ENCODE data around the gene PFN1. TPM values are rescaled to one million over a fixed set of nuclear protein-coding genes. Genes with fewer than 3 reads are reported as not detected.
A peak's percentile ranks its signal among the peaks of the same experiment; 100 is the strongest.

PFN1 gene
- 2,067 TPM for polyA plus RNA-seq (2013, experiment 1 of 2)
- polyA plus RNA-seq (2013, experiment 2 of 2): 2,097 TPM

DNA sequence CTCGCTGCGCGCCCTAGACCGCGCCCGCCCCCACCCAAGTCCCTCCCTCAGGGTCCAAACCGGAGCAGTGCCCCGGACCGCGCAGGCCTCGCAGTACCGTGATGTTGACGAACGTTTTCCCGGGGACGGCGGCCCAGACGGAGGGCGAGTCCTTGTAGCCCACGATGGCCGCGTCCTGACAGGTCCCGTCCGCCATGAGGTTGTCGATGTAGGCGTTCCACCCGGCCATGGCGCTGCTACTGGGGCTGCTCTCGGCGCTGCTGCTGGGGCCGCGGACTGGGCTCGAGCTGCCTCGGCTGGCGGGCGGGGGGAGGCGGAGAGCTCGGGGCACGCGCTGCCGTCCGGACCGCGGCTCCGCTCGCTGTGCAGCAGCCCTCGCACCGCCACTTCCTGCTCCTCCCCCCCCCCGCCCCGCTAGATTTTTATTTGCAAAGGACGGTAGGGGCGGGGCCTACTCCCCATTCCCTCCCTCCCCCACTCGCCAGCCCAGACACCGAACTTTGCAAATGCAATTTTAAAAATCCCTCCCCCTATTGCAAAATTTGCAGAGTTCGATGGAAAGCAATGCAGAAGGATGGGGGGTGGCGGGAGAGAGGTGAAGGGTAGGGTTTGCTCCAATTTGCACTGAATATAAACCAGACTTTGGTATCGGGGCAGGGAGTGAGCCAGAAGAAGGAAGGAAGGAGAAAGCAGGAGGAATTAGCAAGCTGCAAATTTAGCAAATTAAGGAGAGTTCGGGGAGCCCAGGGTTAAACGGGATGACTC lies at the start of gene PFN1:
Gene PFN1 (minus strand): TSS at position 365 of the 765 bp plus-strand sequence. CDS start 136 bp downstream, at position 229.
- peak; percentile 95 for DNase-seq
- Histone ChIP-seq H3K18ac (ENCODE audit: low read length) (peak within 1 kb of the TSS; percentile 99), H2BK15ac (replicated peaks; ENCODE audit: low read depth) (no peak within 1 kb of the TSS), H2BK5ac (ENCODE audit: low read length) (peak within 1 kb of the TSS; percentile 97), H3K27ac (ENCODE audit: low read depth, low read length) (peak within 1 kb of the TSS; percentile 100), H3K23ac (ENCODE audit: low read length) (peak within 1 kb of the TSS; percentile 99), H3K79me2 (ENCODE audit: control insufficient read depth, insufficient read depth, low read length) (peaks cover 38% of the 10 kb centered on the region), H4K8ac (ENCODE audit: low read depth, low read length) (peak within 1 kb of the TSS; percentile 95), H3K9ac (ENCODE audit: low read length) (peak within 1 kb of the TSS; percentile 100), H3K4me3 (ENCODE audit: low read length) (peak within 1 kb of the TSS; percentile 98), H3K56ac (ENCODE audit: low read length) (peak within 1 kb of the TSS; percentile 100), H3K27me3 (ENCODE audit: insufficient read depth, low read length, poor library complexity) (no peaks in the 10 kb centered on the region), H4K5ac (ENCODE audit: low read length) (peak within 1 kb of the TSS; percentile 94), H3K4me1 (ENCODE audit: control insufficient read depth, low read depth, low read length) (peaks cover 15% of the 10 kb centered on the region), H2BK120ac (ENCODE audit: low read depth, low read length) (peak within 1 kb of the TSS; percentile 55), H3K4me2 (ENCODE audit: low read length) (peak within 1 kb of the TSS; percentile 75), H3K79me1 (ENCODE audit: low read length) (peaks cover 11% of the 10 kb centered on the region), H3K36me3 (ENCODE audit: control insufficient read depth, insufficient read depth, low read length) (peaks cover 15% of the 10 kb centered on the region), H3K4ac (ENCODE audit: low read depth, low read length) (peak within 1 kb of the TSS; percentile 100), H2AK5ac (ENCODE audit: low read length) (peak within 1 kb of the TSS; percentile 98)
- no CpG with 5 or more reads among the region's 59 CpGs for WGBS (ENCODE audit: extremely low coverage, insufficient coverage, low lambda C conversion rate)

DNA sequence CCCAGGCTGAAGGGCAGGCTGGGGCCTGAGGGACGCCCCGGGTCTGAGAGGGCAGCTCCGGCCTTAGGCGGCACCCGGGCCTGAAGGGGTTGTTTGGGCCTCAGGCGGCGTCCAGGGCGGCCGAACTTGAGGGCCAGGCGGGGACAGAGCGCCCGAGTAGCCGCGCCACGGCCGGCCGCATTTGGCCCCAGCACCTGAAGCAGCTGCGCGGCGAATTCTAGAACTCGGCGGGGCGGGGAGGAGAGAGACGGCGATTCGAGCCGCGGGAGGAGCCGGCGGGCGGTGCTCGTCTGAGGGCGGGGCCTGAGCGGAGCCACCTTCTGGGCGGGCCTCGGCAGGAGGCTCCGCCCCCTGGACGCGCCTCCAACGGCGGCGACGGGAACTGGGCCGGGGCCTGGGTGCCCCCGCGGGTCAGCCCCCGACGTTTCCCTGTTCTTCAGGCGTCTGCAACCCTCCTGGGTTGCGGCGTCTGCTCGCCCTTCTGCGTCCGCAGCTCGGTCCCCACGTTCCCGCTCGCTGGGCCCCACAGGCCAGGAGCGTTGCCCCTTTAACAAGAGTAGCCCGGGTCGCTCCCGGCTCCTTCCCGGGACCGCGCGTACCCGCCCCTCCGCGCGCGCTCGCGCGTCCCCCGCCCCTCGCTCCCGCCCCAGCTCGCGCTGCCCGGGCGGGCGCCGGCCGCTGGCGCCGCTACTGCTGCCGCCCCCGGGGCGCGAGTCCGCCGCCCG lies 49.1 kb upstream of the PFN1 start, which contains the start of the genes INCA1 and KIF1C:
Gene INCA1 (minus strand): TSS at position 221 of the 725 bp plus-strand sequence. CDS start 3,085 bp downstream, outside the sequence.
Gene KIF1C (plus strand): TSS at position 649 of the 725 bp plus-strand sequence. CDS start 2,297 bp downstream, outside the sequence.
- H3K56ac ChIP-seq (ENCODE audit: low read length): peak within 1 kb of the TSS; percentile 99
- peaks cover 17% of the 10 kb centered on the region for H3K79me1 ChIP-seq (ENCODE audit: low read length)
- H3K4me3 ChIP-seq (ENCODE audit: low read length): peak within 1 kb of the TSS; percentile 91
- peak within 1 kb of the TSS; percentile 7 for H2AK5ac ChIP-seq (ENCODE audit: low read length)
- peaks cover 4% of the 10 kb centered on the region for H3K4me1 ChIP-seq (ENCODE audit: control insufficient read depth, low read depth, low read length)
- peak within 1 kb of the TSS; percentile 100 for H3K4me2 ChIP-seq (ENCODE audit: low read length)
- H3K4ac ChIP-seq (ENCODE audit: low read depth, low read length): peak within 1 kb of the TSS; percentile 20
- peak within 1 kb of the TSS; percentile 97 for H3K9ac ChIP-seq (ENCODE audit: low read length)
- H2BK15ac ChIP-seq (replicated peaks; ENCODE audit: low read depth): no peak within 1 kb of the TSS
- no peak within 1 kb of the TSS for H4K5ac ChIP-seq (ENCODE audit: low read length)
- H3K18ac ChIP-seq (ENCODE audit: low read length): peak within 1 kb of the TSS; percentile 94
- H3K27me3 ChIP-seq (ENCODE audit: insufficient read depth, low read length, poor library complexity): no peaks in the 10 kb centered on the region
- peak within 1 kb of the TSS; percentile 100 for H3K23ac ChIP-seq (ENCODE audit: low read length)
- peak within 1 kb of the TSS; percentile 39 for H4K8ac ChIP-seq (ENCODE audit: low read depth, low read length)
- WGBS (ENCODE audit: extremely low coverage, insufficient coverage, low lambda C conversion rate): no CpG with 5 or more reads among the region's 93 CpGs
- peak within 1 kb of the TSS; percentile 73 for H2BK5ac ChIP-seq (ENCODE audit: low read length)
- peaks cover 21% of the 10 kb centered on the region for H3K79me2 ChIP-seq (ENCODE audit: control insufficient read depth, insufficient read depth, low read length)
- peak; percentile 93 for DNase-seq
- peak within 1 kb of the TSS; percentile 1 for H2BK120ac ChIP-seq (ENCODE audit: low read depth, low read length)
- H3K27ac ChIP-seq (ENCODE audit: low read depth, low read length): peak within 1 kb of the TSS; percentile 79
- peaks cover 13% of the 10 kb centered on the region for H3K36me3 ChIP-seq (ENCODE audit: control insufficient read depth, insufficient read depth, low read length)

DNA sequence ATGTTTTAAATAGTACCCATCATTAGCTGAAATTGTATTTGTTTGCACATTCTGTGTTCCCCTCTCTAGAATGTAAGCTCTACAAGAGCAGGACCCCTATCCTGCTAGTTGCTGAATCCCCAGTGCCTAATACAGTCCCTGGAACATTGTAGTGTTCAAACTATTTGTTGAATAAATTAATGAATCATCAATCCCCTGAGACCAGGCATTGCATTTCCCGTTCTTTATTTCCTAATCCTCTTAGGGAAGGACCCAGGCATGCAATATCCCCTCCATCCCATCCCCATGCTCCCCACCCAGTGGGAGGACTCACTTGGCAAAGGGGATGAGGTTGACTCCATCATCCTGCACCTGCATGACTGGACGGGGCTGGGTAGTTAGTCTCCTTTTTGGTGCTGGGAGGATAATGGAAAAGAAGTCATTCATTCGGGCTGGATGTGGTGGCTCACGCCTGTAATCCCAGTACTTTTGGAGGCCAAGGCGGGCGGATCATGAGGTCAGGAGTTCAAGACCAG lies 45.8 kb upstream of the PFN1 start:
- WGBS (ENCODE audit: extremely low coverage, insufficient coverage, low lambda C conversion rate): no CpG with 5 or more reads among the region's 6 CpGs
- Histone ChIP-seq H3K27ac (ENCODE audit: low read depth, low read length) (no peak overlapping the region), H3K4me1 (ENCODE audit: control insufficient read depth, low read depth, low read length) (peaks cover 3% of the 10 kb centered on the region), H3K36me3 (ENCODE audit: control insufficient read depth, insufficient read depth, low read length) (no peaks in the 10 kb centered on the region), H4K5ac (ENCODE audit: low read length) (no peak overlapping the region), H3K79me2 (ENCODE audit: control insufficient read depth, insufficient read depth, low read length) (peaks cover 10% of the 10 kb centered on the region), H2BK5ac (ENCODE audit: low read length) (no peak overlapping the region), H2BK120ac (ENCODE audit: low read depth, low read length) (no peak overlapping the region), H3K4me3 (ENCODE audit: low read length) (no peak overlapping the region), H3K23ac (ENCODE audit: low read length) (no peak overlapping the region), H3K27me3 (ENCODE audit: insufficient read depth, low read length, poor library complexity) (no peaks in the 10 kb centered on the region), H2BK15ac (replicated peaks; ENCODE audit: low read depth) (no peak overlapping the region), H3K79me1 (ENCODE audit: low read length) (peaks cover 5% of the 10 kb centered on the region), H3K4ac (ENCODE audit: low read depth, low read length) (no peak overlapping the region), H4K8ac (ENCODE audit: low read depth, low read length) (no peak overlapping the region), H3K9ac (ENCODE audit: low read length) (no peak overlapping the region), H3K18ac (ENCODE audit: low read length) (no peak overlapping the region), H3K4me2 (ENCODE audit: low read length) (no peak overlapping the region), H3K56ac (ENCODE audit: low read length) (no peak overlapping the region), H2AK5ac (ENCODE audit: low read length) (no peak overlapping the region)
- no peak for DNase-seq

DNA sequence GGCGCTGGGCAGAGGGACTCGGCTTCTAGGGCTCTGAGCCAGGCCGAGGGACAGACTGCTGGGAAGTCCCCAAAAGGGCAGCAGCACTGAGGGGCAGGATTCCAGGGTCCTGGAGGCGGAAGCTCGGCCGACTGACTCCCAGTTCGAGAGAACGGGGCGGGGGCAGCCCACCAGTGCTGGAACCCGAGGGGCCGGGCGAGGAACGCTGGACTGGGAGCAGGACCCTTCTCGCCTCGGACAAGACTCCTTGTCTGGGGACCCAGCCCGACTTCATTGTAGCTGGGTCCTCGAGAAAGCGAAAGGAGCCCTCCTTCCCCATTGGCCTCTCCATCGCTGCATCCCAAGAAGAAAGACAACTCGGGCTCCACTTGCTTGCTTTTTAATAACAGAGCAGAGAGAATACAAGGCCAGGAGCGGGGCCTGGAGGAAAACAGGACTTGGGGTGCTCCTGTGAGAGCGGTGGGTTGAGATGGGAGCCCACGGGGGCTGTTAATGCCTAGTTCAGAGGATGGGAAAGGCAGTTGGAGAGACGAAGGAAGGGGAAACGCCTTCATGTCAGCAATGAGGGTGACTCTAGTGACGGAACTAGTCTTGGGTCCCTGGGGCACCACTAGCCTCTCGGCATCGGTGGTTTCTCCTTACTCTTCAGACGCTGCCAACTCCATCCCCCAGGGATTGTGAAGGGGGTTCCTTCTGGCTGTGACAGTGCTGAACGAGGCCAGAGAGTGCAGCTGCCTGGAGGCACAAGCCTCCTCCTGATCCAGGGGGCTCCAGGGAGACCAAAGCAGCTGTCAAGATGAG lies 39.6 kb upstream of the PFN1 start:
- H3K4me3 ChIP-seq (ENCODE audit: low read length): peak overlapping the region; percentile 43
- H3K36me3 ChIP-seq (ENCODE audit: control insufficient read depth, insufficient read depth, low read length): no peaks in the 10 kb centered on the region
- H3K23ac ChIP-seq (ENCODE audit: low read length): peak overlapping the region; percentile 32
- no peaks in the 10 kb centered on the region for H3K27me3 ChIP-seq (ENCODE audit: insufficient read depth, low read length, poor library complexity)
- peak; percentile 11 for DNase-seq
- H3K56ac ChIP-seq (ENCODE audit: low read length): peak overlapping the region; percentile 88
- peak overlapping the region; percentile 13 for H3K18ac ChIP-seq (ENCODE audit: low read length)
- peak overlapping the region; percentile 95 for H3K4me2 ChIP-seq (ENCODE audit: low read length)
- H2BK15ac ChIP-seq (replicated peaks; ENCODE audit: low read depth): no peak overlapping the region
- no peak overlapping the region for H3K27ac ChIP-seq (ENCODE audit: low read depth, low read length)
- WGBS (ENCODE audit: extremely low coverage, insufficient coverage, low lambda C conversion rate): no CpG with 5 or more reads among the region's 30 CpGs
- H2BK120ac ChIP-seq (ENCODE audit: low read depth, low read length): no peak overlapping the region
- H4K8ac ChIP-seq (ENCODE audit: low read depth, low read length): no peak overlapping the region
- H3K4me1 ChIP-seq (ENCODE audit: control insufficient read depth, low read depth, low read length): peaks cover 6% of the 10 kb centered on the region
- H4K5ac ChIP-seq (ENCODE audit: low read length): no peak overlapping the region
- H3K9ac ChIP-seq (ENCODE audit: low read length): peak overlapping the region; percentile 79
- no peak overlapping the region for H3K4ac ChIP-seq (ENCODE audit: low read depth, low read length)
- H2BK5ac ChIP-seq (ENCODE audit: low read length): no peak overlapping the region
- H3K79me1 ChIP-seq (ENCODE audit: low read length): no peaks in the 10 kb centered on the region
- H2AK5ac ChIP-seq (ENCODE audit: low read length): no peak overlapping the region
- no peaks in the 10 kb centered on the region for H3K79me2 ChIP-seq (ENCODE audit: control insufficient read depth, insufficient read depth, low read length)
